Nephron progenitor cell (in vitro differentiated cells): ENCODE data around the gene PLCL1.

Experiments used
- DNase-seq: peaks from one replicate; pipeline ENCODE4 v3.0.0; 2021
- H3K27ac Mint-ChIP-seq: 2 replicates; pipeline ENCODE4 v1.8.0; 2021; ENCODE audit warnings: mild to moderate bottlenecking, moderate library complexity, mixed read lengths
- H3K27me3 Mint-ChIP-seq: 2 replicates; pipeline ENCODE4 v1.8.0; 2021; ENCODE audit warnings: mild to moderate bottlenecking, low read depth, mixed read lengths; ENCODE audit not compliant: poor library complexity
- H3K36me3 Mint-ChIP-seq: 2 replicates; pipeline ENCODE4 v1.8.0; 2021; ENCODE audit warnings: low read depth, mixed read lengths
- H3K4me1 Mint-ChIP-seq: 2 replicates; pipeline ENCODE4 v1.8.0; 2021; ENCODE audit warnings: mixed read lengths
- H3K4me3 Mint-ChIP-seq: 2 replicates; pipeline ENCODE4 v1.8.0; 2021; ENCODE audit warnings: mild to moderate bottlenecking, moderate library complexity, mixed read lengths
- H3K9me3 Mint-ChIP-seq: 2 replicates; pipeline ENCODE4 v1.8.0; 2021; ENCODE audit warnings: mild to moderate bottlenecking, moderate library complexity, mixed read lengths
- CTCF ChIP-seq: fragments of 200-600 bp; sonication (generic); IDR thresholded peaks from 2 replicates; pipeline ENCODE4 v1.5.0; 2021; ENCODE audit warnings: antibody characterized with exemption

PLCL1 gene

GRCh38 chr2:198127627-198128026, 323.2 kb downstream of the PLCL1 start:
- H3K4me3 Mint-ChIP-seq = no peak overlapping the region
- no peaks in the 10 kb centered on the region for H3K36me3 Mint-ChIP-seq
- H3K9me3 Mint-ChIP-seq = no peaks in the 10 kb centered on the region
- TF ChIP-seq CTCF = peak; percentile 48
- no peaks in the 10 kb centered on the region for H3K4me1 Mint-ChIP-seq
- no peak overlapping the region for H3K27ac Mint-ChIP-seq
- DNase-seq = peak; percentile 18
- H3K27me3 Mint-ChIP-seq = peaks cover 4% of the 10 kb centered on the region

- Mint-ChIP-seq H3K4me3 (no peak overlapping the region), H3K9me3 (no peaks in the 10 kb centered on the region)
- no peak for TF ChIP-seq CTCF
Measured at GRCh38 chr2:198129609-198130008, 325.2 kb downstream of the PLCL1 start.

GRCh38 chr2:198134293-198134955, 330.0 kb downstream of the PLCL1 start:
- Mint-ChIP-seq H3K27ac (no peak overlapping the region), H3K27me3 (peaks cover 4% of the 10 kb centered on the region), H3K4me1 (no peaks in the 10 kb centered on the region)

More at GRCh38 chr2:198129609-198130008, 325.2 kb downstream of the PLCL1 start:
- Mint-ChIP-seq H3K27ac (no peak overlapping the region), H3K36me3 (no peaks in the 10 kb centered on the region), H3K4me1 (no peaks in the 10 kb centered on the region), H3K27me3 (peaks cover 4% of the 10 kb centered on the region)
- DNase-seq = no peak

GRCh38 chr2:198135481-198135934, 331.1 kb downstream of the PLCL1 start:
- TF ChIP-seq CTCF = no peak
- no peak for DNase-seq
- no peaks in the 10 kb centered on the region for H3K36me3 Mint-ChIP-seq
- H3K27me3 Mint-ChIP-seq = peaks cover 4% of the 10 kb centered on the region
- no peak overlapping the region for H3K27ac Mint-ChIP-seq
- no peaks in the 10 kb centered on the region for H3K4me1 Mint-ChIP-seq
- no peaks in the 10 kb centered on the region for H3K9me3 Mint-ChIP-seq
- no peak overlapping the region for H3K4me3 Mint-ChIP-seq

More at GRCh38 chr2:198134293-198134955, 330.0 kb downstream of the PLCL1 start:
- no peaks in the 10 kb centered on the region for H3K36me3 Mint-ChIP-seq
- DNase-seq = no peak
- H3K4me3 Mint-ChIP-seq = no peak overlapping the region
- no peak for TF ChIP-seq CTCF
- H3K9me3 Mint-ChIP-seq = no peaks in the 10 kb centered on the region

- Mint-ChIP-seq H3K9me3 (no peaks in the 10 kb centered on the region), H3K27ac (no peak overlapping the region), H3K4me3 (no peak overlapping the region), H3K27me3 (no peaks in the 10 kb centered on the region), H3K36me3 (no peaks in the 10 kb centered on the region), H3K4me1 (no peaks in the 10 kb centered on the region)
- no peak for TF ChIP-seq CTCF
- DNase-seq = no peak
Measured at GRCh38 chr2:198136142-198136541, 331.7 kb downstream of the PLCL1 start.

- no peaks in the 10 kb centered on the region for H3K36me3 Mint-ChIP-seq
- H3K27ac Mint-ChIP-seq = no peak overlapping the region
- H3K9me3 Mint-ChIP-seq = no peaks in the 10 kb centered on the region
Measured at GRCh38 chr2:198137733-198138132, 333.3 kb downstream of the PLCL1 start.

More at GRCh38 chr2:198137733-198138132, 333.3 kb downstream of the PLCL1 start:
- TF ChIP-seq CTCF = peak; percentile 10
- no peak overlapping the region for H3K4me3 Mint-ChIP-seq
- no peaks in the 10 kb centered on the region for H3K4me1 Mint-ChIP-seq
- no peak for DNase-seq
- no peaks in the 10 kb centered on the region for H3K27me3 Mint-ChIP-seq
